Neural cell (in vitro differentiated cells): ENCODE results near the gene CRHR1.

Experiments
- CTCF ChIP-seq: fragments of 450-650 bp; IDR thresholded peaks from 2 replicates; pipeline ENCODE4 v1.5.1; 2014; ENCODE audit warnings: antibody characterized with exemption, mild to moderate bottlenecking, moderate library complexity; ENCODE audit not compliant: poor library complexity, severe bottlenecking
- MXI1 ChIP-seq: fragments of 450-650 bp; conservative IDR thresholded peaks from 2 replicates; pipeline ENCODE4 v1.6.1; 2014; ENCODE audit warnings: antibody characterized with exemption, mild to moderate bottlenecking; ENCODE audit not compliant: poor library complexity, severe bottlenecking
- REST ChIP-seq: IDR thresholded peaks from 2 replicates; pipeline ENCODE4 v1.6.1; 2012; ENCODE audit warnings: borderline replicate concordance
- SMC3 ChIP-seq: fragments of 450-650 bp; conservative IDR thresholded peaks from 2 replicates; pipeline ENCODE4 v1.6.1; 2014; ENCODE audit warnings: antibody characterized with exemption, mild to moderate bottlenecking, moderate library complexity; ENCODE audit not compliant: poor library complexity

GRCh38 chr17:45877467-45877866 lies 93.3 kb downstream of the CRHR1 start:
- TF ChIP-seq CTCF = no peak
- no peak for TF ChIP-seq SMC3
- TF ChIP-seq REST = no peak
- TF ChIP-seq MXI1 = no peak
